Kidney epithelial cell (primary cell): ENCODE measurements around the gene TBC1D13. TPM values are rescaled to one million over a fixed set of nuclear protein-coding genes. Genes with fewer than 3 reads are reported as not detected.
"Not testable (repeated sequence)": the region's sequence is repeated elsewhere in the genome, so short reads cannot be mapped to it uniquely, and the experiment has no call there.

ENCODE experiments used
- DNase-seq: peaks from one replicate; pipeline ENCODE4 v3.0.0-alpha.2; 2010; ENCODE audit warnings: low read depth
- H3K27me3 ChIP-seq: 2 replicates; pipeline ENCODE4 v1.6.0; 2011; ENCODE audit warnings: low read length; ENCODE audit not compliant: control insufficient read depth, insufficient read depth
- H3K36me3 ChIP-seq: 2 replicates; pipeline ENCODE4 v1.5.1; 2011; ENCODE audit warnings: low read length; ENCODE audit not compliant: control insufficient read depth, insufficient read depth
- H3K4me3 ChIP-seq: 2 replicates; pipeline ENCODE4 v1.5.1; 2011; ENCODE audit warnings: low read depth, mild to moderate bottlenecking, control low read depth, low read length
- CTCF ChIP-seq: IDR thresholded peaks from 2 replicates; pipeline ENCODE4 v1.5.1; 2011; ENCODE audit warnings: mild to moderate bottlenecking, moderate library complexity, low read length, control low read depth, inconsistent platforms; ENCODE audit not compliant: insufficient read depth, poor library complexity, severe bottlenecking
- total RNA-seq: library from RNA; depleted of rRNA; stranded (reverse); fragments of >200 nt; gene quantifications from 2 replicates; pipeline ENCODE4 v1.2.3, GENCODE V29; 2015

TBC1D13 gene
- total RNA-seq, 1 donor from 2014 or later: 17.7 TPM

DNA sequence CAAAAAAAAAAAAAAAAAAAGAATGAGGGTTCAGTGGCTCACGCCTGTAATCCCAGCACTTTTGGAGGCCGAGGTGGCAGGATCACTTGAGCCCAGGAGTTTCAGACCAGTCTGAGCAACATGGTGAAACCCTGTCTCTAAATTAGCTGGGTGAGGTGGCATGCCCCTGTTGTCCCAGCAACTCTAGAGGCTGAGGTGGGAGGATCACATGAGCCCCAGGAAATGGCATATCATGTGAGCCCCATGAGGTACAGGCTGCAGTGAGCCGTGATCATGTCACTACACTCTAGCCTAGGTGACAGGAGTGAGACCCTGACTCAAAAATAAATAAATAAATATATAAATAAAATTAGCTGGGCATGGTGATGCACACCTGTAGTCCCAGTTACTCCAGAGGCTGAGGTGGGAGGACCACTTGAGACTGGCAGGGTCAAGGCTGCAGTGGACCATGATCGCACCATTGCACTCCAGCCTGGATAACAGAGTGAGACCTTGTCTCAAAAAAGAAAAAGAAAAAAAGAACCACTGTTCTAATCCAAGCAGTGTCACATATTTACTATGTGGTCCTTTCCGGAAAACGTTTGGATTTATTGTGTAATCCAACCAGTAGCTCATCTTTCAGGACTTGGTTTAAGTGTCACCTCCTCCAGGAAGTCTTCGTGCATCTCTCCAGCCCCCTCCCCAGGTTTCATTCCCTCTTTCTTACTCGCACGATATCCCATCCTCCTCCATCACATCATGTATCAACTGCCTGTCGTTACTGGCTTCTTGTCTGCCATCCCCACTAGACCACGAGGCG is 54.8 kb downstream of the TBC1D13 start:
- Histone ChIP-seq H3K36me3 (no peaks in the 10 kb centered on the region), H3K4me3 (no peak overlapping the region), H3K27me3 (no peaks in the 10 kb centered on the region)
- DNase-seq: no peak
- no peak for TF ChIP-seq CTCF

GRCh38 chr9:128843171-128843570 is 56.1 kb downstream of the TBC1D13 start:
- H3K36me3 ChIP-seq, DNase-seq: not testable (repeated sequence)

GRCh38 chr9:128845186-128845931 is 58.3 kb downstream of the TBC1D13 start:
- no peak for TF ChIP-seq CTCF
- H3K36me3 ChIP-seq: no peaks in the 10 kb centered on the region
- no peak overlapping the region for H3K4me3 ChIP-seq
- DNase-seq: no peak
- H3K27me3 ChIP-seq: no peaks in the 10 kb centered on the region

More at GRCh38 chr9:128843171-128843570, 56.1 kb downstream of the TBC1D13 start:
- H3K27me3 ChIP-seq, H3K4me3 ChIP-seq: not testable (repeated sequence)

DNA sequence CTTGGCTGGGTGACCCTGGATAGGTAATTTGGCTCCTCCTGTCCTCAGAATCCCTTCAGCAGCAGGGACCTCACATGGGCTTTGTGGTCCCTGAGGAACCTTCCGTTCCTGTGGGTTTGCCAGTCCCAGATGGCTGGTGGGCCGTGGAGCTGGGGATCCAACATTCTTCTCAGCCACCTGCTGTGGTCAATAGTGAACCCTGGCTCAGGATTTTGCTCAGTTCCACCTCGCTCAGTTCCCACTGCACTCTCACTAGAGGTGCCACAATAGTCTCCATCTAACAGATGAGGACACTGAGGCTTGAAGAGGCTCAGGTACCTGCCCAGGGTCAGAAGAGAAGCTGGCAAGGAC is 59.6 kb downstream of the TBC1D13 start:
- DNase-seq: no peak
- no peak overlapping the region for H3K4me3 ChIP-seq
- no peaks in the 10 kb centered on the region for H3K27me3 ChIP-seq
- TF ChIP-seq CTCF: no peak
- no peaks in the 10 kb centered on the region for H3K36me3 ChIP-seq

- H3K27me3 ChIP-seq: no peaks in the 10 kb centered on the region
- no peak for DNase-seq
- H3K36me3 ChIP-seq: no peaks in the 10 kb centered on the region
- H3K4me3 ChIP-seq: no peak overlapping the region
- TF ChIP-seq CTCF: no peak
These were observed 60.8 kb downstream of the TBC1D13 start for GRCh38 chr9:128847803-128848202.

DNA sequence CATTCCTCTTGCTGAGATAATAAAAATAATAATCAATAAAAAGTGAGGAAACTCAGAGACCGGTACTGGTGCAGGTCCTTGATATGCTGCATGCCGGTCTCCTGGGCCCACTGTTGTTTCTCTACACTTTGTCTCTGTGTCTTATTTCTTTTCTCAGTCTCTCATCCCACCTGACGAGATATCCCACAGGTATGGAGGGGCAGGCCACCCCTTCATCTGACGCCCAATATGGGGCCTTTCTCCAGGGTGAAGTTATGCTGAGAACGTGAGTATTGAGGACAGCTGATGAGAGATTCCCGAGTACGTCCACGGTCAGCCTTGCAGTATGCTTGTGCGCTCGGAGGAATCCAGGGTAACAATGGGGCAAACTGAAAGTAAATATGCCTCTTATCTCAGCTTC is 64.0 kb downstream of the TBC1D13 start:
- not testable (repeated sequence) for DNase-seq, H3K4me3 ChIP-seq, H3K36me3 ChIP-seq, H3K27me3 ChIP-seq
